Prostate gland (tissue), 2 donors: ENCODE measurements around the gene LITAFD.

ENCODE experiments used
- POLR2A ChIP-seq: fragments of 450-650 bp; IDR thresholded peaks from one replicate; pipeline ENCODE4 v1.6.1; 2016; ENCODE audit warnings: antibody characterized with exemption, mild to moderate bottlenecking
- POLR2AphosphoS5 ChIP-seq: sonication (generic); formaldehyde crosslinking; IDR thresholded peaks from one replicate; pipeline ENCODE4 v1.6.1; 2017; ENCODE audit warnings: antibody characterized with exemption
- TF ChIP-seq, protein P1 (sequence below), 4 experiments: fragments of 200-600 bp in 2 of 4; fragments of 450-650 bp in 2 of 4; sonication (generic) in 2 of 4; IDR thresholded peaks; 1 replicate in 3 of 4; 2 replicates in 1 of 4; pipeline ENCODE4 v1.5.1; 2016 to 2019; ENCODE audit warnings: antibody characterized with exemption in 4 of 4, mild to moderate bottlenecking in 2 of 4, moderate library complexity in 2 of 4

DNA sequence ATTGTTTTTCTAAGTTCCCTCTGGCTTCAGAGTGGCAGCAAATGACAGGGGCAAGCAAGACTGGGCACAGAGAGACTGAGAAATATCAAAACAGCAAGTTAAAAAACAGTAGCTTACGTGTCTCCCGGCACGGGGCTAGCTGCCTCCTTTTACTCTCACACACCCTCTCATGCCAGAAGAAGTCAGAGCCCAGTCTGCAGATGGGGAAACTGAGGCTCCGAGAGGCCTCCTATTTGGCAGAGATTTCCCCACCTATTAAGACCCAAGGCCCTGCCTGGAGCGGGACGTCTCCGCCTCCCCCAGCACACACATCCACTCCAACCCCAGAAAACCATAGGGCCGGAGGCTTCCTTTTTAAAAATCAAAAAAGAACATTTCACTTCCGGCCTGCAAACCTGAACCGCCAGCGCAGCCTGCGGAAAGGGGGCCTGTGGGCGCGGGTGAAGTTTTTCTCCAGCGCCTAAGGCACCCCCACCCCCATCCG lies 14.2 kb upstream of the LITAFD start:
- TF ChIP-seq, protein P1, sequence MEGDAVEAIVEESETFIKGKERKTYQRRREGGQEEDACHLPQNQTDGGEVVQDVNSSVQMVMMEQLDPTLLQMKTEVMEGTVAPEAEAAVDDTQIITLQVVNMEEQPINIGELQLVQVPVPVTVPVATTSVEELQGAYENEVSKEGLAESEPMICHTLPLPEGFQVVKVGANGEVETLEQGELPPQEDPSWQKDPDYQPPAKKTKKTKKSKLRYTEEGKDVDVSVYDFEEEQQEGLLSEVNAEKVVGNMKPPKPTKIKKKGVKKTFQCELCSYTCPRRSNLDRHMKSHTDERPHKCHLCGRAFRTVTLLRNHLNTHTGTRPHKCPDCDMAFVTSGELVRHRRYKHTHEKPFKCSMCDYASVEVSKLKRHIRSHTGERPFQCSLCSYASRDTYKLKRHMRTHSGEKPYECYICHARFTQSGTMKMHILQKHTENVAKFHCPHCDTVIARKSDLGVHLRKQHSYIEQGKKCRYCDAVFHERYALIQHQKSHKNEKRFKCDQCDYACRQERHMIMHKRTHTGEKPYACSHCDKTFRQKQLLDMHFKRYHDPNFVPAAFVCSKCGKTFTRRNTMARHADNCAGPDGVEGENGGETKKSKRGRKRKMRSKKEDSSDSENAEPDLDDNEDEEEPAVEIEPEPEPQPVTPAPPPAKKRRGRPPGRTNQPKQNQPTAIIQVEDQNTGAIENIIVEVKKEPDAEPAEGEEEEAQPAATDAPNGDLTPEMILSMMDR (IDR thresholded peaks at IDR 0.05): no peak
- TF ChIP-seq POLR2A (no peak), POLR2AphosphoS5 (no peak)
